IMR-90 (cell line): ENCODE data around the gene PPFIBP2. TPM values are rescaled to one million over a fixed set of nuclear protein-coding genes. Genes with fewer than 3 reads are reported as not detected.
A peak's percentile ranks its signal among the peaks of the same experiment; 100 is the strongest.

Source experiments
- ATAC-seq: fragments of 200-7000 bp; cut with Tn5 transposase; 2 replicates; pipeline ENCODE4 v1.9.1; 2020; ENCODE audit warnings: low read depth, mild to moderate bottlenecking, moderate library complexity
- BruUV-seq: library from RNA; stranded (reverse); fragments of 400-500 nt; replicated peaks from 2 replicates; lab custom pipeline; 2021; lab: Mats Ljungman, UMichigan
- CTCF ChIA-PET: fragments of 300-600 bp; formaldehyde crosslinking; extraction: SDS; loops from one replicate; lab custom pipeline; 2021; ENCODE audit warnings: antibody characterized with exemption; lab: Yijun Ruan, JAX
- POLR2A ChIA-PET: fragments of 300-600 bp; sonication (Branson Sonifier 250); formaldehyde crosslinking; loops from one replicate; lab custom pipeline; 2022; ENCODE audit warnings: antibody characterized with exemption; ENCODE audit not compliant: unreplicated experiment; lab: Charles Lee
- DNase-seq: peaks from one replicate; pipeline ENCODE4 v3.0.0; 2013
- H2AFZ ChIP-seq: replicated peaks from 2 replicates; pipeline ENCODE3; 2013; ENCODE audit warnings: low read length, mild to moderate bottlenecking; ENCODE audit not compliant: poor library complexity
- H2AK5ac ChIP-seq: 2 replicates; pipeline ENCODE4 v1.6.1; 2013; ENCODE audit warnings: low read depth, low read length, inconsistent platforms
- H2AK9ac ChIP-seq: replicated peaks from 2 replicates; pipeline ENCODE3; 2013; ENCODE audit warnings: mild to moderate bottlenecking, low read depth, low read length, moderate library complexity; ENCODE audit not compliant: poor library complexity
- H2BK120ac ChIP-seq: 2 replicates; pipeline ENCODE4 v1.6.1; 2013; ENCODE audit warnings: low read depth, low read length, inconsistent platforms
- H2BK15ac ChIP-seq: 3 replicates; pipeline ENCODE4 v1.6.1; 2013; ENCODE audit warnings: low read depth, low read length, inconsistent platforms
- H2BK20ac ChIP-seq: 2 replicates; pipeline ENCODE4 v1.6.1; 2013; ENCODE audit warnings: low read depth, mild to moderate bottlenecking, inconsistent platforms, low read length, moderate library complexity
- H2BK5ac ChIP-seq: 2 replicates; pipeline ENCODE4 v1.6.1; 2013; ENCODE audit warnings: mild to moderate bottlenecking, low read depth, low read length, inconsistent platforms; ENCODE audit not compliant: poor library complexity, severe bottlenecking
- H3K14ac ChIP-seq: replicated peaks from 2 replicates; pipeline ENCODE4 v1.6.1; 2013; ENCODE audit warnings: low read depth, low read length, inconsistent platforms
- H3K18ac ChIP-seq: 2 replicates; pipeline ENCODE4 v1.6.1; 2013; ENCODE audit warnings: low read depth, low read length, control low read depth
- H3K23ac ChIP-seq: 2 replicates; pipeline ENCODE4 v1.6.1; 2013; ENCODE audit warnings: low read depth, low read length, inconsistent platforms
- H3K27ac ChIP-seq: 2 replicates; pipeline ENCODE4 v1.5.1; 2013; ENCODE audit warnings: mild to moderate bottlenecking, control low read depth, low read length; ENCODE audit not compliant: insufficient read depth
- H3K27me3 ChIP-seq: 2 replicates; pipeline ENCODE4 v1.6.1; 2013; ENCODE audit warnings: low read length; ENCODE audit not compliant: control insufficient read depth, insufficient read depth
- H3K36me3 ChIP-seq: 2 replicates; pipeline ENCODE4 v1.6.1; 2013; ENCODE audit warnings: low read length, mixed read lengths; ENCODE audit not compliant: control insufficient read depth, insufficient read depth
- H3K4ac ChIP-seq: 2 replicates; pipeline ENCODE4 v1.6.1; 2013; ENCODE audit warnings: low read depth, low read length, inconsistent platforms
- H3K4me1 ChIP-seq: 2 replicates; pipeline ENCODE4 v1.6.1; 2013; ENCODE audit warnings: low read length, mixed read lengths; ENCODE audit not compliant: control insufficient read depth, insufficient read depth
- H3K4me2 ChIP-seq: 2 replicates; pipeline ENCODE4 v1.6.1; 2013; ENCODE audit warnings: low read depth, mild to moderate bottlenecking, control low read depth, low read length, moderate library complexity
- H3K4me3 ChIP-seq: 2 replicates; pipeline ENCODE4 v1.5.1; 2013; ENCODE audit warnings: low read depth, mild to moderate bottlenecking, control low read depth, low read length, moderate library complexity; ENCODE audit not compliant: insufficient read depth
- H3K56ac ChIP-seq: 2 replicates; pipeline ENCODE4 v1.6.1; 2013; ENCODE audit warnings: low read length, inconsistent platforms; ENCODE audit not compliant: insufficient read depth; ENCODE audit errors: extremely low read depth
- H3K79me1 ChIP-seq, 2 experiments: 2 replicates each; pipeline ENCODE4 v1.6.1; 2013; ENCODE audit warnings: low read length in 2 of 2, inconsistent platforms in 1 of 2, low read depth in 1 of 2
- H3K9ac ChIP-seq: 2 replicates; pipeline ENCODE4 v1.6.1; 2013; ENCODE audit warnings: low read depth, low read length, control low read depth
- H3K9me1 ChIP-seq: 2 replicates; pipeline ENCODE4 v1.6.1; 2013; ENCODE audit warnings: low read length, inconsistent platforms; ENCODE audit not compliant: insufficient read depth
- H3K9me3 ChIP-seq: 2 replicates; pipeline ENCODE4 v1.6.1; 2013; ENCODE audit warnings: low read length; ENCODE audit not compliant: control insufficient read depth, insufficient read depth
- H4K20me1 ChIP-seq: 2 replicates; pipeline ENCODE4 v1.6.1; 2013; ENCODE audit warnings: low read length, inconsistent platforms; ENCODE audit not compliant: insufficient read depth
- H4K5ac ChIP-seq: 2 replicates; pipeline ENCODE4 v1.6.1; 2013; ENCODE audit warnings: mild to moderate bottlenecking, low read depth, low read length, control low read depth
- H4K8ac ChIP-seq, 2 experiments: 2 replicates each; pipeline ENCODE4 v1.6.1; 2013; ENCODE audit warnings: low read depth in 2 of 2, low read length in 2 of 2, control low read depth in 1 of 2, inconsistent platforms in 1 of 2
- H4K91ac ChIP-seq: 2 replicates; pipeline ENCODE4 v1.6.1; 2013; ENCODE audit warnings: low read depth, low read length, inconsistent platforms; ENCODE audit not compliant: insufficient read depth
- RAD21 ChIP-seq: IDR thresholded peaks from 2 replicates; pipeline ENCODE4 v1.6.1; 2012; ENCODE audit warnings: low read length, improper control_type of control experiment
- RFX5 ChIP-seq: IDR thresholded peaks from 2 replicates; pipeline ENCODE4 v1.8.0; 2012; ENCODE audit warnings: low read depth, mild to moderate bottlenecking, low read length, moderate library complexity
- WGBS, 2 experiments: methylation state at CpG; one replicate each; pipeline versions ENCODE4 v1.1.5 to v1.1.7; 2013; ENCODE audit warnings: missing lambda C conversion rate in 2 of 2; ENCODE audit not compliant: insufficient read length in 1 of 2; ENCODE audit errors: extremely low coverage in 2 of 2; 5-methylcytosine and 5-hydroxymethylcytosine counted together
- dilution Hi-C: fragments of 300-500 bp; cut with HindIII; formaldehyde crosslinking; loops from one replicate; pipeline ENCODE4 v1.14.3; 2018; ENCODE audit warnings: low sequenced_read_pairs; ENCODE audit not compliant: unreplicated experiment
- in situ Hi-C: fragments of 300-500 bp; cut with MboI; formaldehyde crosslinking; loops from 3 replicates; pipeline ENCODE4 v1.14.3; 2019; ENCODE audit warnings: low sequenced_read_pairs, inconsistent platforms, mixed read lengths
- intact Hi-C: fragments of 100-400 bp; cut with micrococcal nuclease; formaldehyde crosslinking; loops from 2 replicates; pipeline ENCODE4 v1.10.0; 2022
- polyA plus RNA-seq, 3 experiments: library from polyadenylated mRNA; depleted of rRNA; stranded (reverse); fragments of >200 nt; gene quantifications; 2 replicates each; pipeline ENCODE4 v1.2.3, GENCODE V29; 2012; ENCODE audit warnings: low replicate concordance in 1 of 3
- total RNA-seq: library from RNA; depleted of rRNA; stranded (reverse); fragments of >200 nt; gene quantifications from 2 replicates; pipeline ENCODE4 v1.2.3, GENCODE V29; 2012
- TF ChIP-seq, protein P1 (sequence below): fragments of 150-350 bp; IDR thresholded peaks from 2 replicates; pipeline ENCODE4 v1.6.1; 2017; ENCODE audit warnings: mild to moderate bottlenecking, antibody characterized with exemption, low read length, low read depth

PPFIBP2 gene
- total and polyA plus RNA-seq, 2 of the 4 experiments (the other 2 are of a cell fraction) = 6.0 to 11.8 TPM

DNA sequence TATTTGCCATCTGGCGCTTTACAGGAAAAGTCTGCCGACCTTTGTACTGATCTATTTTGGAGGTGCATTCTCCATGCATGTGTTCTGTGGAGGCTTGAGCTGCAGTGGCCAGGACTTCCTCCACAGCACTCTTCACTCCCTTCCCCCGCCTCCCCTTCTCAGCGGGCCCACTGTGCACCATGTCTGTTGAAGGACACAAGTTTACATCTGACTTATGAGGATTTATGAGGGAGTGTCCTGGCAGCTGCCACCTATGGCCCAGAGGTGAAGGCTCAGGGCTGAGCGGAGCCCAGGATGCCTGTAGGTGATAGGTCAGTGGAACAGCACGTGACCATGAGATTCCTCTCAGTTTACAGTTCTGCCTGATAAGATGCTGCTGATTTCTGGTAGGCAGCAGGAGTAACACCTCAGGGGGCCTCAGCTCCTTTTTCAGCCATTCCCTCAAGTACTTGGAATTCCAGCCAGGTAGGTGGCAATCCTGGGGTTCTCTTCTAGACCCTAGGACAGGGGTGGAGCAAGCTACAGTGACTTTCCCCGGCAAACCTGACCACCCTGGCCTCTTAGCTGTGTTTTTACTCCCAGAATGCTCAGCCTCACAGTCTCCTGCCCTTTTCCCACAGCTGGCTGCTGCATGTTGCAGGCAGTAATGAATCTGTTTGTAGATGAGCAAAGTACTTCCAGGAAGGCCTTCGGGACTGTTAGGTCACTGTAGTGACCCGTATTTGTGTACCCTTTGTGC, 59.9 kb downstream of the PPFIBP2 start:
- Histone ChIP-seq H4K5ac (peak overlapping the region; percentile 69), H3K4ac (peak overlapping the region; percentile 73), H3K9ac (no peak overlapping the region), H2AK5ac (peak overlapping the region; percentile 78), H2AK9ac (peak overlapping the region; percentile 47), H4K91ac (peak overlapping the region; percentile 75), H2BK15ac (peak overlapping the region; percentile 34; the same call in 1 of the 3 replicates), H2BK20ac (peak overlapping the region; percentile 62), H3K4me3 (no peak overlapping the region), H2BK5ac (peak overlapping the region; percentile 80), H3K9me1 (peaks cover 10% of the 10 kb centered on the region; the same call in 1 of the 2 replicates), H3K4me1 (peaks cover 50% of the 10 kb centered on the region), H3K27ac (peak overlapping the region; percentile 42; the same call in 1 of the 2 replicates), H3K14ac (peak overlapping the region; percentile 25; the same call in 1 of the 2 replicates), H3K79me1 (no peaks in the 10 kb centered on the region), H3K18ac (peak overlapping the region; percentile 16), H3K36me3 (no peaks in the 10 kb centered on the region), H3K56ac (no peak overlapping the region), H2BK120ac (peak overlapping the region; percentile 72), H2AFZ (peak overlapping the region; percentile 69), H3K23ac (0 out of 2 replicates have a peak overlapping the region, but pooled peaks have one; percentile 10), H4K20me1 (no peaks in the 10 kb centered on the region), H3K9me3 (no peaks in the 10 kb centered on the region), H3K27me3 (peaks cover 8% of the 10 kb centered on the region; the same call in 1 of the 2 replicates), H3K4me2 (no peak overlapping the region), H4K8ac (peak overlapping the region; percentile 1 to 34; a peak in 3 of 4 replicates)
- BruUV-seq = no TSS peak
- ChIA-PET CTCF (interaction anchor here (0.5 to 1.4 kb wide), 3 partner anchors 69 to 1947 kb away, joined by 3 to 5 read pairs (median 3); no protein-coding TSS in a partner anchor), POLR2A (no interaction called here)
- in situ Hi-C loops (loop anchor here (5.0 to 25.0 kb wide), 4 partner anchors 79 to 414 kb away; partner anchors contain the start of gene EIF3F), dilution Hi-C loops (no loop called here), intact Hi-C loops (loop anchor here (2.0 to 10.0 kb wide), 2 partner anchors 321 to 413 kb away; partner anchors contain the start of gene EIF3F)
- TF ChIP-seq, protein P1, sequence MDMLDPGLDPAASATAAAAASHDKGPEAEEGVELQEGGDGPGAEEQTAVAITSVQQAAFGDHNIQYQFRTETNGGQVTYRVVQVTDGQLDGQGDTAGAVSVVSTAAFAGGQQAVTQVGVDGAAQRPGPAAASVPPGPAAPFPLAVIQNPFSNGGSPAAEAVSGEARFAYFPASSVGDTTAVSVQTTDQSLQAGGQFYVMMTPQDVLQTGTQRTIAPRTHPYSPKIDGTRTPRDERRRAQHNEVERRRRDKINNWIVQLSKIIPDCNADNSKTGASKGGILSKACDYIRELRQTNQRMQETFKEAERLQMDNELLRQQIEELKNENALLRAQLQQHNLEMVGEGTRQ = peak; percentile 41; the same call in 1 of the 2 replicates
- TF ChIP-seq RAD21 = no peak
- TF ChIP-seq RFX5 = no peak
- WGBS, 2 experiments = no CpG with 5 or more reads among the region's 9 CpGs
- no peak for ATAC-seq
- DNase-seq = no peak
